Measurements from ENCODE around the gene FOXO6. TPM values are rescaled to one million over a fixed set of nuclear protein-coding genes. Genes with fewer than 3 reads are reported as not detected.

Gene FOXO6
- total and polyA plus RNA-seq, 10 of the 15 experiments (the other 5 are each of a cell fraction or from before 2014, with no cell fraction given): 0.37 TPM; not detected in 9

DNA sequence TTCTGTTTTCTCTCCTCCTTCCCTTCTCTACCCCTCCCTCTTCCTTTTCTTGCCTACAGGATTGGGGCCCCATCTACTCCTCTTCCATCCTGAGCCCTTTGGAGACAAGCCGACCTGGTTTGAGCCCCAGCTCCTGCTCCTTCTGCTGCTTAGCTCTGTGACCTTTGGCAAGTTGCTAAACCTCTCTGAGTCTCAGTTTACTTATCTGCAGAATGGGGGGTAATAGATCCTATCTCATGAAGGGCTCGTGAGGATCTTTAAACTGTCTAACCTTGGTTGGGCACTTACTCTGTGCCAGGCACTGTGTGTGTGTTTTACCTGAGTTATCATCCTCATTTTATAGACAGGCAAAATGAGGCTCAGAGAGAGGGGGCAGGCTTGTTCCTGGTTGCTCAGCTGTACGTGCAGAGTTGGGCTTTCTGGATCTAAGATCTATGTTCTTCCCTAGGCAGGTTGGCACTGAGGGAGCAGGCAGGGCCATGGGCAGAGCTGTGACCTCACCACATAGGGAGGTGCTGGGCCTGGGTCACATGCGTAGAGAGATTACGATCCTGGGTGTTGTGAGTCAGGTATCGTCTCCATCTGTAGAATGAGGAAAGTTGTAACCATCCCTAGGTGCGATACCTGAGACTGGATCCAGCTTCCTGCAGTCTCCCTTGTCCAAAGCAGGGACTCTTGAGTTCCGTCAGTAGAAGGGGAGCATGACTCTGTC lies 58.5 kb downstream of the FOXO6 start:
- CTCF ChIA-PET: interaction anchor here (0.7 to 11.1 kb wide), 10 partner anchors 12 to 820 kb away, joined by 3 to 261 read pairs (median 14); partner anchors contain the start of gene FOXO6
- Histone ChIP-seq H3K27me3 (replicated peaks in 1 of 2; ENCODE audit: control insufficient read depth in 2 of 2, insufficient read depth in 2 of 2, low read length in 1 of 2) (no peaks in the 10 kb centered on the region; a peak in 1 of 4 replicates), H3K36me3 (ENCODE audit: control insufficient read depth in 2 of 2, insufficient read depth in 2 of 2, low read length in 1 of 2) (no peaks in the 10 kb centered on the region), H3K9ac (ENCODE audit: control insufficient read depth, insufficient read depth, low read length) (no peak overlapping the region), H3K9me3 (replicated peaks; ENCODE audit: control insufficient read depth, insufficient read depth, low read length) (no peaks in the 10 kb centered on the region), H2AFZ (ENCODE audit: control insufficient read depth, low read depth, low read length) (no peak overlapping the region), H3K4me2 (ENCODE audit: control insufficient read depth, insufficient read depth) (no peak overlapping the region), H4K20me1 (ENCODE audit: control insufficient read depth, insufficient read depth) (no peaks in the 10 kb centered on the region), H3K79me2 (ENCODE audit: control insufficient read depth, insufficient read depth, low read length) (no peaks in the 10 kb centered on the region), H3K4me1 (ENCODE audit: control insufficient read depth, insufficient read depth, low read length) (no peaks in the 10 kb centered on the region), H3K27ac (ENCODE audit: control insufficient read depth, insufficient read depth) (no peak overlapping the region), H3K4me3 (no peak overlapping the region)
- SMC1A ChIA-PET (ENCODE audit: uncharacterized antibody, unreplicated experiment): interaction anchor here (2.4 to 7.0 kb wide), 2 partner anchors 12 to 97 kb away, joined by 10 to 114 read pairs; no protein-coding TSS in a partner anchor
- TF ChIP-seq, protein P1, sequence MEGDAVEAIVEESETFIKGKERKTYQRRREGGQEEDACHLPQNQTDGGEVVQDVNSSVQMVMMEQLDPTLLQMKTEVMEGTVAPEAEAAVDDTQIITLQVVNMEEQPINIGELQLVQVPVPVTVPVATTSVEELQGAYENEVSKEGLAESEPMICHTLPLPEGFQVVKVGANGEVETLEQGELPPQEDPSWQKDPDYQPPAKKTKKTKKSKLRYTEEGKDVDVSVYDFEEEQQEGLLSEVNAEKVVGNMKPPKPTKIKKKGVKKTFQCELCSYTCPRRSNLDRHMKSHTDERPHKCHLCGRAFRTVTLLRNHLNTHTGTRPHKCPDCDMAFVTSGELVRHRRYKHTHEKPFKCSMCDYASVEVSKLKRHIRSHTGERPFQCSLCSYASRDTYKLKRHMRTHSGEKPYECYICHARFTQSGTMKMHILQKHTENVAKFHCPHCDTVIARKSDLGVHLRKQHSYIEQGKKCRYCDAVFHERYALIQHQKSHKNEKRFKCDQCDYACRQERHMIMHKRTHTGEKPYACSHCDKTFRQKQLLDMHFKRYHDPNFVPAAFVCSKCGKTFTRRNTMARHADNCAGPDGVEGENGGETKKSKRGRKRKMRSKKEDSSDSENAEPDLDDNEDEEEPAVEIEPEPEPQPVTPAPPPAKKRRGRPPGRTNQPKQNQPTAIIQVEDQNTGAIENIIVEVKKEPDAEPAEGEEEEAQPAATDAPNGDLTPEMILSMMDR (IDR thresholded peaks at IDR 0.05 in 2 of 3, conservative IDR thresholded peaks at IDR 0.05 in 1 of 3; ENCODE audit: control insufficient read depth in 2 of 3, extremely low read depth in 1 of 3, insufficient read depth in 1 of 3, low read depth in 3 of 3, low read length in 3 of 3): no peak
- RAD21 ChIA-PET (ENCODE audit: unreplicated experiment): interaction anchor here (1.1 to 7.7 kb wide), 5 partner anchors 13 to 96 kb away, joined by 3 to 132 read pairs (median 4); partner anchors contain the start of gene FOXO6
- BruUV-seq (replicated peaks): no TSS peak
- FAIRE-seq (no peak), DNase-seq (ENCODE audit: low read depth, low spot score) (no peak), ATAC-seq (no peak)
- WGBS (ENCODE audit: insufficient coverage, insufficient replicate concordance, low lambda C conversion rate, missing lambda C conversion rate): 40% methylated on average over 8 of the region's 8 CpGs
- POLR2A ChIA-PET: no interaction called here
- in situ Hi-C loops (cut with MboI): no loop called here
- intact Hi-C loops (cut with micrococcal nuclease; ENCODE audit: unreplicated experiment): no loop called here

DNA sequence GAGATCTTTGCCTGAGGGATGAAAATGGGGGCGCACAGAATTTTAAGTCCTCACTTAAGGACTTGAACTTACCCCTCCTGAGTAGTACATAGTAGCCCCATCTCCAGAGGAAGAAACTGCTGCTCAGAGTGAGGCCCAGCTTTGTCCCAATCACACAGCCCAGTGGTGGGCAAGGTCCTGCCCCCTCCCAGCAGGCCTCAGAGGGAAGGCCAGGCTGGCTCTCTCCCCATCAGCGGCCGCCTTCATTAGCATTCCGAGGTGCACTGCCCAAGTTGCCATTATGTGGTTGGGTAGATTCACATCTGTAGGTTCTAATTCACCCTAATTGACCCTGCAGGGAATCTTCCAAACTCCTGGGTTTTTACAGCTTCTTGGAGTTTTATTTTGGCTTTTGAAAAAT lies 59.1 kb downstream of the FOXO6 start:
- intact Hi-C loops (cut with micrococcal nuclease; ENCODE audit: unreplicated experiment) (no loop called here), in situ Hi-C loops (cut with MboI) (no loop called here)
- H3K27ac ChIP-seq (ENCODE audit: control insufficient read depth, insufficient read depth): no peak overlapping the region
- ChIA-PET SMC1A (ENCODE audit: uncharacterized antibody, unreplicated experiment) (interaction anchor here (1.2 to 1.4 kb wide), 2 partner anchors 97 to 153 kb away, joined by 5 to 6 read pairs; no protein-coding TSS in a partner anchor), RAD21 (ENCODE audit: unreplicated experiment) (interaction anchor here (1.1 to 7.7 kb wide), 3 partner anchors 12 to 96 kb away, joined by 3 to 132 read pairs (median 4); no protein-coding TSS in a partner anchor), CTCF (interaction anchor here (0.8 to 11.1 kb wide), 5 partner anchors 13 to 138 kb away, joined by 3 to 261 read pairs (median 4); no protein-coding TSS in a partner anchor), POLR2A (no interaction called here)
- no peak overlapping the region for H2AFZ ChIP-seq (ENCODE audit: control insufficient read depth, low read depth, low read length)
- no peak overlapping the region for H3K9ac ChIP-seq (ENCODE audit: control insufficient read depth, insufficient read depth, low read length)
- H3K36me3 ChIP-seq (ENCODE audit: control insufficient read depth in 2 of 2, insufficient read depth in 2 of 2, low read length in 1 of 2): no peaks in the 10 kb centered on the region
- no peaks in the 10 kb centered on the region for H3K4me1 ChIP-seq (ENCODE audit: control insufficient read depth, insufficient read depth, low read length)
- TF ChIP-seq KLF5 (IDR thresholded peaks at IDR 0.05; ENCODE audit: partially characterized antibody): no peak
- no peak for DNase-seq (ENCODE audit: low read depth, low spot score)
- FAIRE-seq: no peak
- no peaks in the 10 kb centered on the region for H4K20me1 ChIP-seq (ENCODE audit: control insufficient read depth, insufficient read depth)
- WGBS (ENCODE audit: insufficient coverage, insufficient replicate concordance, low lambda C conversion rate, missing lambda C conversion rate): 7% methylated on average over 4 of the region's 4 CpGs
- no peak overlapping the region for H3K4me2 ChIP-seq (ENCODE audit: control insufficient read depth, insufficient read depth)
- H3K9me3 ChIP-seq (replicated peaks; ENCODE audit: control insufficient read depth, insufficient read depth, low read length): no peaks in the 10 kb centered on the region
- no peak for ATAC-seq
- no peaks in the 10 kb centered on the region; a peak in 1 of 4 replicates for H3K27me3 ChIP-seq (replicated peaks in 1 of 2; ENCODE audit: control insufficient read depth in 2 of 2, insufficient read depth in 2 of 2, low read length in 1 of 2)
- H3K4me3 ChIP-seq: no peak overlapping the region
- no peaks in the 10 kb centered on the region for H3K79me2 ChIP-seq (ENCODE audit: control insufficient read depth, insufficient read depth, low read length)
- BruUV-seq (replicated peaks): no TSS peak
